SHP77 treated with DMSO at 0.1 percent for 48 hours (cell line): ENCODE data around the gene DCLRE1C.
A peak's percentile ranks its signal among the peaks of the same experiment; 100 is the strongest.
"Not testable (repeated sequence)": the region's sequence is repeated elsewhere in the genome, so short reads cannot be mapped to it uniquely, and the experiment has no call there.

Experiments used
- DNase-seq: peaks from one replicate; lab custom pipeline; 2025; lab: John Stamatoyannopoulos, UW

Gene DCLRE1C

GRCh38 chr10:14880229-14880628 is 73.7 kb downstream of the DCLRE1C start:
- DNase-seq = no peak

GRCh38 chr10:14879928-14880193 is 74.0 kb downstream of the DCLRE1C start:
- no peak for DNase-seq

GRCh38 chr10:14879124-14879927 is 74.6 kb downstream of the DCLRE1C start:
- no peak for DNase-seq

- peak; percentile 68 for DNase-seq
These were observed 75.4 kb downstream of the DCLRE1C start, which contains the start of gene SUV39H2 for GRCh38 chr10:14878266-14879123. TSS of gene SUV39H2 (plus strand) at chr10:14878866. CDS start at chr10:14878889, 23 bp downstream.

GRCh38 chr10:14876764-14877163 is 77.1 kb downstream of the DCLRE1C start:
- no peak for DNase-seq

GRCh38 chr10:14875941-14876340 is 78.0 kb downstream of the DCLRE1C start:
- no peak for DNase-seq

GRCh38 chr10:14873090-14873760 is 80.7 kb downstream of the DCLRE1C start:
- DNase-seq = no peak

- DNase-seq = not testable (repeated sequence)
These were observed 89.0 kb downstream of the DCLRE1C start for GRCh38 chr10:14864871-14865270.

GRCh38 chr10:14864466-14864865 is 89.4 kb downstream of the DCLRE1C start:
- not testable (repeated sequence) for DNase-seq

GRCh38 chr10:14860791-14861190 is 93.1 kb downstream of the DCLRE1C start:
- DNase-seq = no peak

GRCh38 chr10:14859775-14860174 is 94.1 kb downstream of the DCLRE1C start:
- no peak for DNase-seq

GRCh38 chr10:14859043-14859442 is 94.9 kb downstream of the DCLRE1C start:
- DNase-seq = no peak

- DNase-seq = no peak
These were observed 95.4 kb downstream of the DCLRE1C start for GRCh38 chr10:14858338-14858960.

GRCh38 chr10:14855453-14855852 is 98.4 kb downstream of the DCLRE1C start:
- no peak for DNase-seq

- no peak for DNase-seq
These were observed 101.7 kb downstream of the DCLRE1C start for GRCh38 chr10:14852236-14852635.
